HL-60 (cell line): ENCODE measurements around the gene GDPD5.

Experiments used
- DNase-seq, 2 experiments: peaks; one replicate each; pipeline ENCODE4 v3.0.0-alpha.2; 2010 to 2020; ENCODE audit warnings: low read depth in 1 of 2, low spot score in 1 of 2
- H3K27ac ChIP-seq: fragments of 250-450 bp; sonication (Bioruptor Pico); replicated peaks from 2 replicates; pipeline ENCODE4 v1.5.1; 2020; ENCODE audit warnings: mild to moderate bottlenecking, moderate library complexity
- H3K27me3 ChIP-seq: fragments of 250-450 bp; sonication (Bioruptor Pico); 2 replicates; pipeline ENCODE4 v1.5.1; 2021; ENCODE audit warnings: mild to moderate bottlenecking, moderate library complexity; ENCODE audit not compliant: insufficient read depth, poor library complexity, severe bottlenecking
- H3K4me3 ChIP-seq: replicated peaks from 2 replicates; pipeline ENCODE4 v1.5.1; 2011; ENCODE audit warnings: mild to moderate bottlenecking, control low read depth, low read length; ENCODE audit not compliant: insufficient read depth
- CTCF ChIP-seq: IDR thresholded peaks from one replicate; pipeline ENCODE4 v1.5.1; 2011; ENCODE audit warnings: low read length, control low read depth, inconsistent platforms; ENCODE audit not compliant: insufficient read depth
- GABPA ChIP-seq: IDR thresholded peaks from 2 replicates; pipeline ENCODE4 v1.6.1; 2012; ENCODE audit warnings: low read depth
- POLR2AphosphoS5 ChIP-seq: IDR thresholded peaks from 2 replicates; pipeline ENCODE4 v1.6.1; 2012; ENCODE audit warnings: low read depth
- SPI1 ChIP-seq: IDR thresholded peaks from 2 replicates; pipeline ENCODE4 v1.6.1; 2012; ENCODE audit warnings: low read depth, mild to moderate bottlenecking, borderline replicate concordance
- TF ChIP-seq, protein P1 (sequence below): IDR thresholded peaks from 2 replicates; pipeline ENCODE4 v1.6.1; 2012; ENCODE audit warnings: low read depth; ENCODE audit not compliant: insufficient replicate concordance

The GDPD5 gene

DNA sequence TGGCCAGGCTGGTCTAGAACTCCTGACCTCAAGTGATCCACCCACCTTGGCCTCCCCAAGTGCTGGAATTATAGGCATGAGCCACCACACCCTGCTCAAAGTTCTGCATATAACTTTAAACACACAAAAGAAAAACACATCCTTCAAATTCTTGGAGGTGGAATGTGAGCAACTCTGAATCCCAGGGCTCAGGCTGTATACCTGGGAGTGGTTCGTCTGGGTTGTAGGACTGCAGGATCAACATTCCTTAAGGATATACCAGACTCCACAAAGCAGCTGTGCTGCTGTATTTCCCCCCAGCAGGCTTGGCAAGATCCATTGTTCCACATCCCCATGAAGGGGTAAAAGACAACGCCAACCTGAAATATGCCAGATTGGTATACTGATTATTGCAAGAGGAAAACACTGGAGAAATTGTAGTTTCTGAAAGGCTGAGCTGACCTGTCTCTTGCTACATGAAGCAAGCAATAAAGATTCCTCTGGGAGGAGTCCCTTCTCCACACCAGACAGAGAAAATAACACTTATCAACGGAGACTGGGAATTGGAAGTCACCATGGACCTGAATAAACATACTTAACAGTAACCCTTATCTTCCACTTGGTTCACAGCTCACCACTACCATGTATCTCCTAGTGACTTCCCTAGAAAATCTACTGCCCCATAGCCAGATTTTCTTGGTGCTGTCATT lies 138.7 kb downstream of the GDPD5 start:
- Histone ChIP-seq H3K4me3 (no peak overlapping the region), H3K27ac (no peak overlapping the region), H3K27me3 (no peaks in the 10 kb centered on the region)
- DNase-seq: no peak
- TF ChIP-seq SPI1 (no peak), CTCF (no peak), GABPA (no peak), POLR2AphosphoS5 (no peak)
- TF ChIP-seq, protein P1, sequence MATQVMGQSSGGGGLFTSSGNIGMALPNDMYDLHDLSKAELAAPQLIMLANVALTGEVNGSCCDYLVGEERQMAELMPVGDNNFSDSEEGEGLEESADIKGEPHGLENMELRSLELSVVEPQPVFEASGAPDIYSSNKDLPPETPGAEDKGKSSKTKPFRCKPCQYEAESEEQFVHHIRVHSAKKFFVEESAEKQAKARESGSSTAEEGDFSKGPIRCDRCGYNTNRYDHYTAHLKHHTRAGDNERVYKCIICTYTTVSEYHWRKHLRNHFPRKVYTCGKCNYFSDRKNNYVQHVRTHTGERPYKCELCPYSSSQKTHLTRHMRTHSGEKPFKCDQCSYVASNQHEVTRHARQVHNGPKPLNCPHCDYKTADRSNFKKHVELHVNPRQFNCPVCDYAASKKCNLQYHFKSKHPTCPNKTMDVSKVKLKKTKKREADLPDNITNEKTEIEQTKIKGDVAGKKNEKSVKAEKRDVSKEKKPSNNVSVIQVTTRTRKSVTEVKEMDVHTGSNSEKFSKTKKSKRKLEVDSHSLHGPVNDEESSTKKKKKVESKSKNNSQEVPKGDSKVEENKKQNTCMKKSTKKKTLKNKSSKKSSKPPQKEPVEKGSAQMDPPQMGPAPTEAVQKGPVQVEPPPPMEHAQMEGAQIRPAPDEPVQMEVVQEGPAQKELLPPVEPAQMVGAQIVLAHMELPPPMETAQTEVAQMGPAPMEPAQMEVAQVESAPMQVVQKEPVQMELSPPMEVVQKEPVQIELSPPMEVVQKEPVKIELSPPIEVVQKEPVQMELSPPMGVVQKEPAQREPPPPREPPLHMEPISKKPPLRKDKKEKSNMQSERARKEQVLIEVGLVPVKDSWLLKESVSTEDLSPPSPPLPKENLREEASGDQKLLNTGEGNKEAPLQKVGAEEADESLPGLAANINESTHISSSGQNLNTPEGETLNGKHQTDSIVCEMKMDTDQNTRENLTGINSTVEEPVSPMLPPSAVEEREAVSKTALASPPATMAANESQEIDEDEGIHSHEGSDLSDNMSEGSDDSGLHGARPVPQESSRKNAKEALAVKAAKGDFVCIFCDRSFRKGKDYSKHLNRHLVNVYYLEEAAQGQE: no peak
